Activated CD8-positive, alpha-beta T cell treated with anti-CD3 and anti-CD28 coated beads for 36 hours (primary cell): ENCODE results near the gene THSD7B. TPM values are rescaled to one million over a fixed set of nuclear protein-coding genes. Genes with fewer than 3 reads are reported as not detected.

Experiments
- ATAC-seq: fragments of 200-7000 bp; cut with Tn5 transposase; one replicate; pipeline ENCODE4 v1.10.0; 2021; ENCODE audit warnings: mild to moderate bottlenecking, moderate library complexity
- CTCF ChIA-PET: fragments of 350-600 bp; sonication (Branson Sonifier 250); formaldehyde crosslinking; loops from one replicate; lab custom pipeline; 2021; ENCODE audit warnings: antibody characterized with exemption; lab: Charles Lee
- POLR2A ChIA-PET: fragments of 350-600 bp; sonication (Branson Sonifier 250); formaldehyde crosslinking; loops from one replicate; lab custom pipeline; 2021; ENCODE audit warnings: antibody characterized with exemption; lab: Charles Lee
- DNase-seq: peaks from one replicate; pipeline ENCODE4 v3.0.0-alpha.2; 2020
- H3K27ac Mint-ChIP-seq: one replicate; pipeline ENCODE4 v1.8.0; 2021; ENCODE audit warnings: mild to moderate bottlenecking, mixed read lengths
- H3K27me3 Mint-ChIP-seq: one replicate; pipeline ENCODE4 v1.8.0; 2021; ENCODE audit warnings: mixed read lengths
- H3K36me3 Mint-ChIP-seq: one replicate; pipeline ENCODE4 v1.8.0; 2021; ENCODE audit warnings: low read depth, mixed read lengths
- H3K4me1 Mint-ChIP-seq: one replicate; pipeline ENCODE4 v1.8.0; 2021; ENCODE audit warnings: low read depth, mixed read lengths
- H3K4me3 Mint-ChIP-seq: one replicate; pipeline ENCODE4 v1.8.0; 2021; ENCODE audit warnings: mild to moderate bottlenecking, moderate library complexity, mixed read lengths
- H3K9me3 Mint-ChIP-seq: one replicate; pipeline ENCODE4 v1.8.0; 2021; ENCODE audit warnings: mixed read lengths
- intact Hi-C: fragments of 100-400 bp; cut with micrococcal nuclease; formaldehyde crosslinking; loops from one replicate; pipeline ENCODE4 v1.10.0; 2022
- total RNA-seq, 2 experiments: library from RNA; stranded (reverse); gene quantifications; one replicate each; pipeline ENCODE4 v1.2.3, GENCODE V29; 2021
- TF ChIP-seq, protein P1 (sequence below): fragments of 200-600 bp; IDR thresholded peaks from one replicate; pipeline ENCODE4 v1.8.0; 2022; ENCODE audit warnings: antibody characterized with exemption, mild to moderate bottlenecking

The THSD7B gene
- total RNA-seq, 2 experiments from 2014 or later: not detected

DNA sequence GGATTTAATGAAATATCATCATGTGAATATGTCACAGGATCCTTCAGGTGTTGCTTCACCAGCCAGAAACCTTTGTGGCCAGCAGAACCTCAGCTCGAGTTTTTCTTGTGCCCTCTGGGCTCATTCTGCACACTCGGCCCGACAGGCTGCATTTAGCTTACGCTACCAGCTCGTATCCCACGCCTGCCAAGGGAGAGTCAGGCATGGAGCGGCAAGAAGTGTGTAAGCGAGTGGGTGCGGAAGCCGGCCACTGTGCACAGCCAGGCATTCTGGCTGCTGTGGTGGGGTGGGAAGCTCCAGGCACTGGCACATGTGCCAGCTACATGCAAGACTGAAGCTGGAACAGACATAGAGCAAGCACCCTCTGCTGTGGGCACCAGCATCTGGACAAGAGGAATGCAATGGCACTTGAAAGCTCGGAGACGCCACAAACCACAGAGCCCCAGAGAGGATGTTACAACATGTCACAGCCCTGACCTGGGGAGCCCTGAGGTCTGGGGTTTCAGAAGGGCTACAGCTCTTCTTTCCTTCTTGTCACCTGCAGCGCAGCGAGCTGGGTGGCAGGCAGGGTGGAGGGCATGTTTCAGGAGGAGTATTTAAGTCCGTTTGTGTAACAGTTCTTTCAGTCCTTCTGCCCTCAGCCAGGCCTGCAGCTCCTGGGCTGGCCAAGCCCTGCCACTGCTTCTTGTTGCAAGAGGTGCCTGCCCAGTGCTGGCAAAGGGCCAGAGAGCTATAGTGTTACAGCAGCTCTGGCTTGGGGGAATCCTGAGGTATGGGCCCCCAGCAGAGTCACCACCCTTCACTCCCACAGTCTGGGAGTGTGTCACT is 941.7 kb downstream of the THSD7B start:
- no peaks in the 10 kb centered on the region for H3K4me1 Mint-ChIP-seq

GRCh38 chr2:137708311-137708710 is 943.0 kb downstream of the THSD7B start:
- Mint-ChIP-seq H3K27ac (no peak overlapping the region), H3K27me3 (no peaks in the 10 kb centered on the region), H3K9me3 (peaks cover 11% of the 10 kb centered on the region), H3K4me3 (no peak overlapping the region), H3K36me3 (no peaks in the 10 kb centered on the region), H3K4me1 (no peaks in the 10 kb centered on the region)
- ChIA-PET CTCF (no interaction called here), POLR2A (no interaction called here)
- DNase-seq: no peak
- no peak for ATAC-seq
- TF ChIP-seq, protein P1, sequence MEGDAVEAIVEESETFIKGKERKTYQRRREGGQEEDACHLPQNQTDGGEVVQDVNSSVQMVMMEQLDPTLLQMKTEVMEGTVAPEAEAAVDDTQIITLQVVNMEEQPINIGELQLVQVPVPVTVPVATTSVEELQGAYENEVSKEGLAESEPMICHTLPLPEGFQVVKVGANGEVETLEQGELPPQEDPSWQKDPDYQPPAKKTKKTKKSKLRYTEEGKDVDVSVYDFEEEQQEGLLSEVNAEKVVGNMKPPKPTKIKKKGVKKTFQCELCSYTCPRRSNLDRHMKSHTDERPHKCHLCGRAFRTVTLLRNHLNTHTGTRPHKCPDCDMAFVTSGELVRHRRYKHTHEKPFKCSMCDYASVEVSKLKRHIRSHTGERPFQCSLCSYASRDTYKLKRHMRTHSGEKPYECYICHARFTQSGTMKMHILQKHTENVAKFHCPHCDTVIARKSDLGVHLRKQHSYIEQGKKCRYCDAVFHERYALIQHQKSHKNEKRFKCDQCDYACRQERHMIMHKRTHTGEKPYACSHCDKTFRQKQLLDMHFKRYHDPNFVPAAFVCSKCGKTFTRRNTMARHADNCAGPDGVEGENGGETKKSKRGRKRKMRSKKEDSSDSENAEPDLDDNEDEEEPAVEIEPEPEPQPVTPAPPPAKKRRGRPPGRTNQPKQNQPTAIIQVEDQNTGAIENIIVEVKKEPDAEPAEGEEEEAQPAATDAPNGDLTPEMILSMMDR: no peak
- intact Hi-C loops: no loop called here

More for the DNA sequence above, 941.7 kb downstream of the THSD7B start:
- Mint-ChIP-seq H3K36me3 (no peaks in the 10 kb centered on the region), H3K27ac (no peak overlapping the region), H3K27me3 (no peaks in the 10 kb centered on the region), H3K4me3 (no peak overlapping the region), H3K9me3 (peaks cover 8% of the 10 kb centered on the region)
- no peak for DNase-seq
- TF ChIP-seq, protein P1: no peak
- intact Hi-C loops: no loop called here
- ChIA-PET CTCF (no interaction called here), POLR2A (no interaction called here)
- no peak for ATAC-seq

GRCh38 chr2:137715731-137716191 is 950.4 kb downstream of the THSD7B start:
- H3K27me3 Mint-ChIP-seq: no peaks in the 10 kb centered on the region

DNA sequence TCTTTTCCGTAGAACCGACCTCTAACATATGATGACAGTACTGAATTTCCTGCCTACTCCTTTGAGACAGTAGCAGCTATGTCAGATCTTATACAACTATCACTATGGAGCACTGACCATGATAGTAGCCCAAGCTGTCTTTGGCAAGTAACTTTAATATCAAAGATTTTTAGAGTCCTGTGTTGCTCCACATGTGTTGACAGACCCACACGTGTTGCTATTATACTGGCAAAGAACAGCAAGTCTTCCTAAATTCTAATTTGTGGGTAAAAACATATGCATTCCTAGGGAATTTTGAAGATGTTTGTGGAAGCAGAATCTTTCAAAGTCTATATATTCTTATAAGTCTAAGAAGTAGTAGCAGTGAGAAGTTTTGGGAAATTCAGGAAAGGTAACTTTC is 953.4 kb downstream of the THSD7B start:
- intact Hi-C loops: no loop called here
- no peaks in the 10 kb centered on the region for H3K4me1 Mint-ChIP-seq
- H3K4me3 Mint-ChIP-seq: no peak overlapping the region
- DNase-seq (no peak), ATAC-seq (no peak)
- no peak overlapping the region for H3K27ac Mint-ChIP-seq
- peaks cover 4% of the 10 kb centered on the region for H3K9me3 Mint-ChIP-seq
- H3K27me3 Mint-ChIP-seq: no peaks in the 10 kb centered on the region
- H3K36me3 Mint-ChIP-seq: no peaks in the 10 kb centered on the region
- POLR2A ChIA-PET: no interaction called here
- CTCF ChIA-PET: no interaction called here
- TF ChIP-seq, protein P1: no peak

More at GRCh38 chr2:137715731-137716191, 950.4 kb downstream of the THSD7B start:
- intact Hi-C loops: no loop called here
- ChIA-PET CTCF (no interaction called here), POLR2A (no interaction called here)
- Mint-ChIP-seq H3K9me3 (peaks cover 7% of the 10 kb centered on the region), H3K27ac (no peak overlapping the region), H3K36me3 (no peaks in the 10 kb centered on the region), H3K4me1 (no peaks in the 10 kb centered on the region), H3K4me3 (no peak overlapping the region)
- DNase-seq (no peak), ATAC-seq (no peak)
- TF ChIP-seq, protein P1: no peak

DNA sequence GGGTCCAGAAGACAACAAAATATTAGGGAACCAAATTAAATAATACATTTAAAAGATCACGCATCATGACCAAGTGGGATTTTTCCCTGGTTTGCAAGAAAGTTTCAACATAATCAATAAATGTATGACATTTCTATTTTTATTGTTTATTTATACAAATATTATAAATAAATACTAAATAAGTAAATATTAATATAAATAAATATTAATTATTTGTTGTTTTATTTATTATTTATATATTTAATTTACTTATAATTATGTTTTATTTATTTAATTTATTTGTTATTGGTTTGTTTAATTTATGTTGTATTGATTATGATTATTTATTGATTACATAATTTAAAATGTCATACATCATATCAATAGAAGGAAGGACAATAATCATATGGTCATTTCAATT is 956.4 kb downstream of the THSD7B start:
- H3K27me3 Mint-ChIP-seq: no peaks in the 10 kb centered on the region
- DNase-seq (no peak), ATAC-seq (no peak)
- intact Hi-C loops: no loop called here
- no peaks in the 10 kb centered on the region for H3K36me3 Mint-ChIP-seq
- no peaks in the 10 kb centered on the region for H3K4me1 Mint-ChIP-seq
- POLR2A ChIA-PET: no interaction called here
- H3K9me3 Mint-ChIP-seq: peaks cover 4% of the 10 kb centered on the region
- TF ChIP-seq, protein P1: no peak
- no peak overlapping the region for H3K27ac Mint-ChIP-seq
- CTCF ChIA-PET: no interaction called here
- H3K4me3 Mint-ChIP-seq: no peak overlapping the region
